Astrocyte (in vitro differentiated cells and primary cell): Measurements from ENCODE around the gene COLGALT1. TPM values are rescaled to one million over a fixed set of nuclear protein-coding genes. Genes with fewer than 3 reads are reported as not detected.

Experiments used
- DNase-seq: peaks from one replicate; pipeline ENCODE4 v3.0.0-alpha.2; 2010; ENCODE audit warnings: low read depth
- FAIRE-seq: peaks from 2 replicates; lab custom pipeline; 2011; peaks lifted over from hg19 to GRCh38; lab: Jason Lieb, UNC
- H2AFZ ChIP-seq: 2 replicates; pipeline ENCODE4 v1.6.0; 2012; ENCODE audit warnings: low read depth, low read length, inconsistent platforms
- H3K27ac ChIP-seq: 2 replicates; pipeline ENCODE4 v1.5.1; 2011; ENCODE audit warnings: low read depth, low read length, inconsistent platforms
- H3K27me3 ChIP-seq: 2 replicates; pipeline ENCODE4 v1.6.0; 2011; ENCODE audit warnings: low read length, inconsistent platforms; ENCODE audit not compliant: insufficient read depth
- H3K36me3 ChIP-seq: 2 replicates; pipeline ENCODE4 v1.5.1; 2011; ENCODE audit warnings: low read length, inconsistent platforms; ENCODE audit not compliant: insufficient read depth
- H3K4me1 ChIP-seq: 2 replicates; pipeline ENCODE4 v1.5.1; 2011; ENCODE audit warnings: low read length, inconsistent platforms; ENCODE audit not compliant: insufficient read depth
- H3K4me2 ChIP-seq: 2 replicates; pipeline ENCODE4 v1.6.0; 2012; ENCODE audit warnings: low read length, inconsistent platforms
- H3K4me3 ChIP-seq: 2 replicates; pipeline ENCODE4 v1.5.1; 2011; ENCODE audit warnings: low read depth, mild to moderate bottlenecking, low read length, inconsistent platforms; ENCODE audit not compliant: insufficient read depth
- H3K79me2 ChIP-seq: 2 replicates; pipeline ENCODE4 v1.6.0; 2012; ENCODE audit warnings: mild to moderate bottlenecking, low read length, inconsistent platforms; ENCODE audit not compliant: insufficient read depth
- H3K9ac ChIP-seq: 2 replicates; pipeline ENCODE4 v1.6.0; 2012; ENCODE audit warnings: mild to moderate bottlenecking, low read length, inconsistent platforms
- H3K9me3 ChIP-seq: 2 replicates; pipeline ENCODE4 v1.5.1; 2012; ENCODE audit warnings: low read depth, mild to moderate bottlenecking, low read length, inconsistent platforms; ENCODE audit not compliant: insufficient read depth
- H4K20me1 ChIP-seq: 2 replicates; pipeline ENCODE4 v1.6.0; 2012; ENCODE audit warnings: low read length, inconsistent platforms; ENCODE audit not compliant: insufficient read depth
- H3K27ac Mint-ChIP-seq: one replicate; pipeline ENCODE4 v1.8.0; 2021; ENCODE audit warnings: mild to moderate bottlenecking, mixed read lengths; ENCODE audit not compliant: unreplicated experiment
- H3K27me3 Mint-ChIP-seq: one replicate; pipeline ENCODE4 v1.8.0; 2021; ENCODE audit warnings: low read depth, mixed read lengths; ENCODE audit not compliant: unreplicated experiment
- H3K36me3 Mint-ChIP-seq: one replicate; pipeline ENCODE4 v1.8.0; 2021; ENCODE audit warnings: low read depth, mixed read lengths; ENCODE audit not compliant: unreplicated experiment
- H3K4me1 Mint-ChIP-seq: one replicate; pipeline ENCODE4 v1.8.0; 2021; ENCODE audit warnings: low read depth, mixed read lengths; ENCODE audit not compliant: unreplicated experiment
- H3K4me3 Mint-ChIP-seq: one replicate; pipeline ENCODE4 v1.8.0; 2021; ENCODE audit warnings: mild to moderate bottlenecking, moderate library complexity, mixed read lengths; ENCODE audit not compliant: unreplicated experiment
- H3K9me3 Mint-ChIP-seq: one replicate; pipeline ENCODE4 v1.8.0; 2021; ENCODE audit warnings: mild to moderate bottlenecking, mixed read lengths; ENCODE audit not compliant: unreplicated experiment
- CTCF ChIP-seq: IDR thresholded peaks from 2 replicates; pipeline ENCODE4 v1.5.1; 2011; ENCODE audit warnings: low read depth, mild to moderate bottlenecking, inconsistent platforms, low read length, moderate library complexity; ENCODE audit not compliant: insufficient read depth
- EZH2 ChIP-seq: IDR thresholded peaks from 2 replicates; pipeline ENCODE4 v1.6.1; 2012; ENCODE audit warnings: mild to moderate bottlenecking, low read length, inconsistent platforms; ENCODE audit not compliant: insufficient read depth
- total RNA-seq: library from RNA; stranded (reverse); gene quantifications from 2 replicates; pipeline ENCODE4 v1.2.1, GENCODE V29; 2021

COLGALT1 gene
- total RNA-seq, 1 donor from 2014 or later, result 137 TPM

DNA sequence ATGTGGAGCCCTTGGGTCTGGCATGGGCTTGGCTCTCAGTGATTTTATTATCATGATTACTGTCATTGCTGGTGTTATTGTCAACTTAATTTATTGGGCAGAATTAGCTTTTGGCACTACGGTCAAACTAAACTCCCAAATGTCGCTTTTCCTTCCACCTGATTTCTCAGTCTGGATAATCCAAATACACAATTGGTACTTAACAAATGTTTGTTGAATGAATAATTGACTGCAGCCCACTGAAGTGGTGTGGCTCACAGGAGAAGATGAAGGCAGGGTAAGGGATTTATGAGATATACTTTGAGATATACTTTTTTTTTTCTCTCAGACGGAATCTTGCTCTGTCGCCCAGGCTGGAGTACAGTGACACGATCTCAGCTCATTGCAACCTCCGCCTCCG lies 1.5 kb downstream of the COLGALT1 start:
- Histone ChIP-seq H4K20me1 (peaks cover 3% of the 10 kb centered on the region), H2AFZ (no peak overlapping the region), H3K4me3 (peak overlapping the region; percentile 88), H3K27me3 (no peaks in the 10 kb centered on the region), H3K4me1 (peaks cover 19% of the 10 kb centered on the region), H3K9ac (peak overlapping the region; percentile 93), H3K9me3 (no peaks in the 10 kb centered on the region), H3K4me2 (peak overlapping the region; percentile 86), H3K27ac (no peak overlapping the region), H3K79me2 (peaks cover 27% of the 10 kb centered on the region), H3K36me3 (peaks cover 8% of the 10 kb centered on the region)
- no peak overlapping the region for H3K27ac Mint-ChIP-seq
- TF ChIP-seq CTCF (no peak), EZH2 (no peak)
- no peaks in the 10 kb centered on the region for H3K9me3 Mint-ChIP-seq
- peaks cover 9% of the 10 kb centered on the region for H3K36me3 Mint-ChIP-seq
- FAIRE-seq (no peak), DNase-seq (no peak)
- H3K4me3 Mint-ChIP-seq, result peak overlapping the region; percentile 86
- no peaks in the 10 kb centered on the region for H3K27me3 Mint-ChIP-seq
- peaks cover 10% of the 10 kb centered on the region for H3K4me1 Mint-ChIP-seq

DNA sequence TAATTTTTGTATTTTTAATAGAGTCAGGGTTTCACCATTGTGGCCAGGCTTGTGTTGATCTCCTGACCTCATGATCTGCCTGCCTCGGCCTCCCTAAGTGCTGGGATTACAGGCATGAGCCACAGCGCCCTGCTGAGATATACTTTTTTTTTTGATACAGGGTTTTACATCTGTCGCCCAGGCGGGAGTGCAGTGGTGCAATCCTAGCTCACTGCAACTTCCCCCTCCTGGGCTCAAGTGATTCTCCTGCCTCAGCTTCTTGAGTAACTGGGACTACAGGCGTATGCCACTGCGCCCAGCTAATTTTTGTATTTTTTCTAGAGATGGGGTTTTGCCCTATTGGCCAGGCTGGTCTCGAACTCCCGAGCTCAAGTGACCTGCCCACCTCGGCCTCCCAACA lies 2.0 kb downstream of the COLGALT1 start:
- DNase-seq (no peak), FAIRE-seq (no peak)
- Mint-ChIP-seq H3K27me3 (no peaks in the 10 kb centered on the region), H3K9me3 (no peaks in the 10 kb centered on the region), H3K27ac (no peak overlapping the region), H3K36me3 (peaks cover 11% of the 10 kb centered on the region), H3K4me3 (peak overlapping the region; percentile 86), H3K4me1 (peaks cover 10% of the 10 kb centered on the region)
- Histone ChIP-seq H3K27me3 (no peaks in the 10 kb centered on the region), H3K4me3 (no peak overlapping the region), H3K9ac (no peak overlapping the region), H2AFZ (no peak overlapping the region), H3K4me1 (peaks cover 19% of the 10 kb centered on the region), H3K79me2 (peaks cover 32% of the 10 kb centered on the region), H3K36me3 (peaks cover 8% of the 10 kb centered on the region), H3K9me3 (no peaks in the 10 kb centered on the region), H3K27ac (no peak overlapping the region), H4K20me1 (peaks cover 3% of the 10 kb centered on the region), H3K4me2 (no peak overlapping the region)
- TF ChIP-seq EZH2, result no peak
- TF ChIP-seq CTCF, result no peak

DNA sequence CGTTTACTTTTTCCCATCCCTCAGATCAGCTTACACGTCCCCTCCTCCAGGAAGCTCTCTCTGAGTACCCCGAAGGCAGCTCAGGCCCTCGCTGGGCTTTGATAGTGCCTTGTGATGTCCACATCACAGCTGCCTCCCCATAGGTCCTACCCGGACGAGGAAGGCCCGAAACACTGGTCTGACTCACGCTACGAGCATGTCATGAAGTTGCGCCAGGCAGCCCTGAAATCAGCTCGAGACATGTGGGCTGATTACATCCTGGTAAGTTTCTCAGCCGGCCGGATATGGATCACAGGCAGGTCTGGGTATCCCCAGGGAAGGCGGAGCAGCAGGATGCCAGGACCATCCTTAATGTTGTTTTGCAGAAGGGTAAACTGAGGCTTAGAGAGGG lies 4.8 kb downstream of the COLGALT1 start:
- peaks cover 11% of the 10 kb centered on the region for H3K36me3 Mint-ChIP-seq
- H3K4me1 Mint-ChIP-seq, result peaks cover 8% of the 10 kb centered on the region
- Histone ChIP-seq H3K36me3 (peaks cover 8% of the 10 kb centered on the region), H3K4me2 (peak overlapping the region; percentile 61), H4K20me1 (peaks cover 7% of the 10 kb centered on the region), H3K27ac (peak overlapping the region; percentile 91), H3K4me1 (peaks cover 16% of the 10 kb centered on the region), H2AFZ (no peak overlapping the region), H3K27me3 (no peaks in the 10 kb centered on the region), H3K79me2 (peaks cover 42% of the 10 kb centered on the region), H3K9ac (peak overlapping the region; percentile 74), H3K4me3 (no peak overlapping the region), H3K9me3 (no peaks in the 10 kb centered on the region)
- H3K27ac Mint-ChIP-seq, result peak overlapping the region; percentile 92
- TF ChIP-seq CTCF, result no peak
- no peaks in the 10 kb centered on the region for H3K9me3 Mint-ChIP-seq
- no peak overlapping the region for H3K4me3 Mint-ChIP-seq
- no peak for FAIRE-seq
- DNase-seq, result peak; percentile 89
- no peaks in the 10 kb centered on the region for H3K27me3 Mint-ChIP-seq
